ENCODE results near the gene ANKRD52.

DNA sequence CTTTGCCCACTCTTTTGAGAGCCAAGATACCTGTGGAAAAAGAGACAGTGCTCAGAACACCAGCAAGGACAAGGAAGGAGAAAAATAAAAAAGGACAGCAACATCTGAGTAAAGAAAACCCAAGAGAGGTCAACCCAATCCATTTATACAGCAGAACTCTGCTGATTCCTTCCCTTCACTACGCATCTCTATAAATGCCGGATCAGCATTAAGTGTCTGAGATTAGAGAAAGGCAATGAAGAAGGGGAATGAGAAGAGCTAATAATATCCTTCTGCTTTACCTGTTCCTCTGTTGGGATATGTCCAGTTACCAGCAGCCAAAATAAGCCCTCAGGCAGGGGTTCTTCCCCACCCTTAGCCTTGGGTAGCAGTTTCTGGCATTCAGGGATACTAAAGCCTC lies 24.4 kb upstream of the ANKRD52 start:
- no peak for TF ChIP-seq POLR2AphosphoS5 (IDR thresholded peaks at IDR 0.05; ENCODE audit: low read depth, low read length)
- TF ChIP-seq POLR2A (IDR thresholded peaks at IDR 0.05; ENCODE audit: low read depth, low read length), result no peak
- no peak for TF ChIP-seq TAF1 (IDR thresholded peaks at IDR 0.05; ENCODE audit: low read depth, low read length)
- no peak for TF ChIP-seq PAX5 (IDR thresholded peaks at IDR 0.05; ENCODE audit: insufficient read depth, low read length, severe bottlenecking)
